ENCODE data around the gene TMC8.

DNA sequence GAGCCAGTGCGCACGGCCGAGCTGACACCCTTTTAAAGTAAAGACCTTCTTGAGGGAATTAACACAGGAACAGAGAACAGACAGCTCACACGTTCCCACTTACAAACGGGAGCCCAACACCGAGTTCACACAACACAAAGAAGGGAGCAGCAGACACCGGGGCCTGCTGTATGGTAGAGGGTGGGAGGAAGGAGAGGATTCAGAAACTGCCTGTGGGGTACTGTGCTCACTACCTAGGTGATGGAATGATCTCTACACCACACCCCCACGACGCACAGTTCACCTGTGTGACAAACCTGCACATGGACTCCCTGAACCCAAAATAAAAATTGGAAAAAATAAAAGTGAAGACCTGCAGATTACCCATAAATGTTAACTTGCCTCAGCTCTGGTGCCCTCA, 34.5 kb upstream of the TMC8 start:
- TF ChIP-seq POLR2AphosphoS5 (IDR thresholded peaks at IDR 0.05) (no peak), POLR2A (IDR thresholded peaks at IDR 0.05; ENCODE audit: low read depth) (no peak), EP300 (IDR thresholded peaks at IDR 0.05) (no peak)
- TF ChIP-seq, protein P1, sequence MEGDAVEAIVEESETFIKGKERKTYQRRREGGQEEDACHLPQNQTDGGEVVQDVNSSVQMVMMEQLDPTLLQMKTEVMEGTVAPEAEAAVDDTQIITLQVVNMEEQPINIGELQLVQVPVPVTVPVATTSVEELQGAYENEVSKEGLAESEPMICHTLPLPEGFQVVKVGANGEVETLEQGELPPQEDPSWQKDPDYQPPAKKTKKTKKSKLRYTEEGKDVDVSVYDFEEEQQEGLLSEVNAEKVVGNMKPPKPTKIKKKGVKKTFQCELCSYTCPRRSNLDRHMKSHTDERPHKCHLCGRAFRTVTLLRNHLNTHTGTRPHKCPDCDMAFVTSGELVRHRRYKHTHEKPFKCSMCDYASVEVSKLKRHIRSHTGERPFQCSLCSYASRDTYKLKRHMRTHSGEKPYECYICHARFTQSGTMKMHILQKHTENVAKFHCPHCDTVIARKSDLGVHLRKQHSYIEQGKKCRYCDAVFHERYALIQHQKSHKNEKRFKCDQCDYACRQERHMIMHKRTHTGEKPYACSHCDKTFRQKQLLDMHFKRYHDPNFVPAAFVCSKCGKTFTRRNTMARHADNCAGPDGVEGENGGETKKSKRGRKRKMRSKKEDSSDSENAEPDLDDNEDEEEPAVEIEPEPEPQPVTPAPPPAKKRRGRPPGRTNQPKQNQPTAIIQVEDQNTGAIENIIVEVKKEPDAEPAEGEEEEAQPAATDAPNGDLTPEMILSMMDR (IDR thresholded peaks at IDR 0.05), result no peak

All from esophagus muscularis mucosa (tissue), 4 donors.